A549 treated with AZD9567 at 1 μM for 4 hours (cell line): ENCODE results near the gene GPC3. TPM values are rescaled to one million over a fixed set of nuclear protein-coding genes. Genes with fewer than 3 reads are reported as not detected.

Experiments
- total RNA-seq: library from RNA; stranded (reverse); fragments of 200-300 nt; extraction: Qiagen RNA extraction; gene quantifications from 5 replicates; pipeline ENCODE4 v1.2.3, GENCODE V29; 2022; ENCODE audit not compliant: insufficient read depth

Gene GPC3
- 1.7 TPM in 1 of 5 replicates, not detected in the others for total RNA-seq

GRCh38 chrX:133985164-133985966 is at the start of gene GPC3:
Gene GPC3 (minus strand): TSS chrX:133985594.

